ENCODE data around the gene CYP2U1. TPM values are rescaled to one million over a fixed set of nuclear protein-coding genes. Genes with fewer than 3 reads are reported as not detected.

Gene CYP2U1
- total RNA-seq, 1 donor from 2014 or later, result 9.4 TPM

- Histone ChIP-seq H3K4me3 (no peak overlapping the region), H3K36me3 (peaks cover 10% of the 10 kb centered on the region), H3K27ac (replicated peaks) (no peak overlapping the region), H3K4me1 (peaks cover 7% of the 10 kb centered on the region), H3K9me3 (replicated peaks) (peaks cover 4% of the 10 kb centered on the region), H3K27me3 (ENCODE audit: low read depth) (no peaks in the 10 kb centered on the region)
- no peak for TF ChIP-seq CTCF (IDR thresholded peaks at IDR 0.05; ENCODE audit: borderline replicate concordance)
- no peak for DNase-seq
- intact Hi-C loops (cut with micrococcal nuclease), result no loop called here
Observed at GRCh38 chr4:107939307-107939706, 8.0 kb downstream of the CYP2U1 start.

GRCh38 chr4:107945809-107946208, 14.5 kb downstream of the CYP2U1 start:
- H3K36me3 ChIP-seq, result peaks cover 56% of the 10 kb centered on the region

DNA sequence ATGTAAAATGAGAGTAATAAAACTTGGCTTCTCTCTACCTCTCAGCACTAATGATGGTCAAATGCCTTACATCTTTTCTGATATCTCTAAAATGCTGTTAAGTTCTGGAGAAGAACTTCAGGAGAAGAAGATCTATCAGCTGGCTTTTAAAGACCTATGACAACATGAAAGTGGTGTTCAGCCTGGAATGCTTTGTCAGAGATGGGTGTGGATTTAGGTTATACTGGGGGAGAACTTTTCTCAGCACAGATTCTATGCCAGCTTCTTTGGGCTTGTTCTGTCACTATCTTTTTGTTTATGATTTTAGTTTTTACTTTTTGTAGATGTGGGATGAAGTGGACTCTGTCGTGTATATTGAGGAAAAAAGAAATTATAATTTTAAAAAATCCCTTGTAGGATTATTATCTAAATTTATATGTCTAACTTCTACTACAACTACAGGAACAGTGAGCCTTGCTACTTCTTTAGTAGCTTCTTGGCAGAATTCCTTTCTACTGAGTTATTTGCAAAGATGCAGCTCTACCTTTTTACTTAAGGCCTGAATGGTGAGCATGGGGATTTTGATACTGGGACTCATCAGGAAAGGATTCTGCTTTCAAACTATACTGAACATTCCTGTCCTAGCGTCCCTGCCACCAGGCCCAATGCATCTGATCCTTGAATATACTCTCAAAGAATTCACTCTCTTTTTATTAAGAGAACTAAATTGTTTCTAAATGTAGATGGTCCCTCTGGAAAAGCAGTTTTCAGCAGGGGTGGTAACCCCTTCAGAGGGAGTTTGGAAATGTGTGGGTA, 19.6 kb downstream of the CYP2U1 start:
- Histone ChIP-seq H3K4me3 (no peak overlapping the region), H3K27ac (replicated peaks) (no peak overlapping the region), H3K9me3 (replicated peaks) (no peaks in the 10 kb centered on the region), H3K36me3 (peaks cover 67% of the 10 kb centered on the region), H3K4me1 (no peaks in the 10 kb centered on the region), H3K27me3 (ENCODE audit: low read depth) (no peaks in the 10 kb centered on the region)
- intact Hi-C loops (cut with micrococcal nuclease), result no loop called here
- no peak for DNase-seq
- TF ChIP-seq CTCF (IDR thresholded peaks at IDR 0.05; ENCODE audit: borderline replicate concordance), result no peak

More at GRCh38 chr4:107945809-107946208, 14.5 kb downstream of the CYP2U1 start:
- Histone ChIP-seq H3K4me3 (no peak overlapping the region), H3K27me3 (ENCODE audit: low read depth) (no peaks in the 10 kb centered on the region), H3K9me3 (replicated peaks) (peaks cover 4% of the 10 kb centered on the region), H3K4me1 (no peaks in the 10 kb centered on the region), H3K27ac (replicated peaks) (no peak overlapping the region)
- intact Hi-C loops (cut with micrococcal nuclease), result no loop called here
- no peak for TF ChIP-seq CTCF (IDR thresholded peaks at IDR 0.05; ENCODE audit: borderline replicate concordance)
- DNase-seq, result no peak

DNA sequence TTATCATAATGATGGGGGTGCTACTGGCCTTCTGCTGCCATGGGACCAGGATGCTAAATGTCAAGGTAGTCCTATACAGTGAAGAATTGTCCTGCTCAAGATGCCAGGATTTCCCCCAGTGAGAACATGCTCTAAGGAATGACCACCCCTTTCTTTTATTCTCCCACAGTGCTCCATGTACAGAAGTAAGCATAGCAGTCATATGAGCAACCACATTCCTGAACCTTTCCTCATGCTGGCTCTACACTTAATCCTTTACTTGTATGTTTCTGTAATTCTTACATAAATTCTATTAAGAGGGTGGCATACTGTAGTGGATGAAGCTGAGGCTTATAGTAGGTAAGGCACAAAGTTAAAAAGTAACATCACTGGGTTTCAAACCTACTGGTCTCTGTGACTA, 20.2 kb downstream of the CYP2U1 start:
- TF ChIP-seq CTCF (IDR thresholded peaks at IDR 0.05; ENCODE audit: borderline replicate concordance), result no peak
- Histone ChIP-seq H3K27ac (replicated peaks) (no peak overlapping the region), H3K36me3 (peaks cover 63% of the 10 kb centered on the region), H3K27me3 (ENCODE audit: low read depth) (no peaks in the 10 kb centered on the region), H3K4me3 (no peak overlapping the region), H3K9me3 (replicated peaks) (peaks cover 5% of the 10 kb centered on the region), H3K4me1 (no peaks in the 10 kb centered on the region)
- no peak for DNase-seq
- intact Hi-C loops (cut with micrococcal nuclease), result no loop called here

DNA sequence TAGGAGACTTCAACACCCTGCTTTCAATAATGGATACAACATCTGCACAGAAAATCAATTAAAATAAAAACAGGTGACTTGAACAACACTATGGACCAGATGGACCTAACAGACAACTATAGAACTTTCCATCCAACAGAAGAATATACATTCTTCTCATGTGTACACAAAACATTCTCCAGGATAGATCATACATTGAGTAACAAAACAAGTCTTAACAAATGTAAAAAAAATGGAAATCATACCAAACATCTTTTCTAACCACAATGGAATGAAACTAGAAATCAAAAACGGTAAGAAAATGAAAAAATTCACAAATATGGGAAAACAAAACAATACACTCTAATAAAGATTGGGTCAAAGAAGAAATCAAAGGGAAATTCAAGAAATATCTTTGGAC, 24.7 kb downstream of the CYP2U1 start:
- peaks cover 26% of the 10 kb centered on the region for H3K9me3 ChIP-seq (replicated peaks)
- TF ChIP-seq CTCF (IDR thresholded peaks at IDR 0.05; ENCODE audit: borderline replicate concordance), result no peak
- H3K27ac ChIP-seq (replicated peaks), result no peak overlapping the region
- intact Hi-C loops (cut with micrococcal nuclease), result no loop called here
- DNase-seq, result no peak
- H3K27me3 ChIP-seq (ENCODE audit: low read depth), result no peaks in the 10 kb centered on the region
- no peaks in the 10 kb centered on the region for H3K4me1 ChIP-seq
- H3K36me3 ChIP-seq, result peaks cover 21% of the 10 kb centered on the region
- H3K4me3 ChIP-seq, result no peak overlapping the region

Measured in left ventricle myocardium inferior (tissue), 1 donor.